ENCODE measurements around the gene ZCCHC8. TPM values are rescaled to one million over a fixed set of nuclear protein-coding genes. Genes with fewer than 3 reads are reported as not detected.
A peak's percentile ranks its signal among the peaks of the same experiment; 100 is the strongest.

Gene ZCCHC8
- total and polyA plus RNA-seq, 2 donors (not counting 1 experiment from before 2014, with no cell fraction given), result 10.9 to 23.8 TPM

DNA sequence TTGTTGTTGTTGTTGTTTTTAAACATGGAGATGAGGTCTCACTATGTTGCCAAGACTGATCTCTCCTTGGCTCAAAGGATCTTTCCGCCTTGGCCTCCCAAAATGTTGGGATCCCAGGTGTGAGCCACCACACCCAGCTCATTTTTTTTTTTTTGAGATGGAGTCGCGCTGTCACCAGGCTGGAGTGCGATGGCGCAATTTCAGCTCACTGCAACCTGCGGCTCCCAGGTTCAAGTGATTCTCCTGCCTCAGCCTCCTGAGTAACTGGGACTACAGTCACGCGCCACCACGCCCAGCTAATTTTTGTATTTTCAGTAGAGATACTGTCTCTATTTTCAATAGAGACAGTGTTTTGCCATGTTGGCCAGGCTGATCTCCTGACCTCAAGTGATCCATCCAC is 73.3 kb downstream of the ZCCHC8 start:
- H2AFZ ChIP-seq (ENCODE audit: low read length), result no peak overlapping the region
- DNase-seq (ENCODE audit: low read depth in 2 of 2), result no peak
- no peak overlapping the region for H3K4me3 ChIP-seq (replicated peaks in 1 of 4; ENCODE audit: control extremely low read depth in 1 of 4, insufficient read depth in 1 of 4, low read depth in 3 of 4, low read length in 4 of 4)
- no peaks in the 10 kb centered on the region for H3K36me3 ChIP-seq (ENCODE audit: control insufficient read depth, insufficient read depth, low read length)
- no peaks in the 10 kb centered on the region for H4K20me1 ChIP-seq (ENCODE audit: control insufficient read depth, extremely low read depth, insufficient read depth, low read length)
- H3K27me3 ChIP-seq (ENCODE audit: control insufficient read depth, insufficient read depth, low read length), result no peaks in the 10 kb centered on the region
- H3K4me1 ChIP-seq (ENCODE audit: control insufficient read depth, extremely low read depth, insufficient read depth, low read length), result peaks cover 2% of the 10 kb centered on the region
- no peak for TF ChIP-seq EZH2 (IDR thresholded peaks at IDR 0.05; ENCODE audit: low read length, missing control alignments)
- TF ChIP-seq, protein P1, sequence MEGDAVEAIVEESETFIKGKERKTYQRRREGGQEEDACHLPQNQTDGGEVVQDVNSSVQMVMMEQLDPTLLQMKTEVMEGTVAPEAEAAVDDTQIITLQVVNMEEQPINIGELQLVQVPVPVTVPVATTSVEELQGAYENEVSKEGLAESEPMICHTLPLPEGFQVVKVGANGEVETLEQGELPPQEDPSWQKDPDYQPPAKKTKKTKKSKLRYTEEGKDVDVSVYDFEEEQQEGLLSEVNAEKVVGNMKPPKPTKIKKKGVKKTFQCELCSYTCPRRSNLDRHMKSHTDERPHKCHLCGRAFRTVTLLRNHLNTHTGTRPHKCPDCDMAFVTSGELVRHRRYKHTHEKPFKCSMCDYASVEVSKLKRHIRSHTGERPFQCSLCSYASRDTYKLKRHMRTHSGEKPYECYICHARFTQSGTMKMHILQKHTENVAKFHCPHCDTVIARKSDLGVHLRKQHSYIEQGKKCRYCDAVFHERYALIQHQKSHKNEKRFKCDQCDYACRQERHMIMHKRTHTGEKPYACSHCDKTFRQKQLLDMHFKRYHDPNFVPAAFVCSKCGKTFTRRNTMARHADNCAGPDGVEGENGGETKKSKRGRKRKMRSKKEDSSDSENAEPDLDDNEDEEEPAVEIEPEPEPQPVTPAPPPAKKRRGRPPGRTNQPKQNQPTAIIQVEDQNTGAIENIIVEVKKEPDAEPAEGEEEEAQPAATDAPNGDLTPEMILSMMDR (conservative IDR thresholded peaks at IDR 0.05 in 1 of 2, IDR thresholded peaks at IDR 0.05 in 1 of 2; ENCODE audit: low read depth in 1 of 2, low read length in 2 of 2), result no peak
- H3K9ac ChIP-seq (ENCODE audit: insufficient read depth, low read length), result no peak overlapping the region
- no peak overlapping the region for H3K27ac ChIP-seq (ENCODE audit: insufficient read depth, low read length)
- no peak overlapping the region for H3K4me2 ChIP-seq (ENCODE audit: extremely low read depth, insufficient read depth, low read length)
- H3K79me2 ChIP-seq (ENCODE audit: control insufficient read depth, insufficient read depth, low read length), result no peaks in the 10 kb centered on the region
- no peaks in the 10 kb centered on the region for H3K9me3 ChIP-seq (ENCODE audit: control insufficient read depth, insufficient read depth, low read depth, low read length)

DNA sequence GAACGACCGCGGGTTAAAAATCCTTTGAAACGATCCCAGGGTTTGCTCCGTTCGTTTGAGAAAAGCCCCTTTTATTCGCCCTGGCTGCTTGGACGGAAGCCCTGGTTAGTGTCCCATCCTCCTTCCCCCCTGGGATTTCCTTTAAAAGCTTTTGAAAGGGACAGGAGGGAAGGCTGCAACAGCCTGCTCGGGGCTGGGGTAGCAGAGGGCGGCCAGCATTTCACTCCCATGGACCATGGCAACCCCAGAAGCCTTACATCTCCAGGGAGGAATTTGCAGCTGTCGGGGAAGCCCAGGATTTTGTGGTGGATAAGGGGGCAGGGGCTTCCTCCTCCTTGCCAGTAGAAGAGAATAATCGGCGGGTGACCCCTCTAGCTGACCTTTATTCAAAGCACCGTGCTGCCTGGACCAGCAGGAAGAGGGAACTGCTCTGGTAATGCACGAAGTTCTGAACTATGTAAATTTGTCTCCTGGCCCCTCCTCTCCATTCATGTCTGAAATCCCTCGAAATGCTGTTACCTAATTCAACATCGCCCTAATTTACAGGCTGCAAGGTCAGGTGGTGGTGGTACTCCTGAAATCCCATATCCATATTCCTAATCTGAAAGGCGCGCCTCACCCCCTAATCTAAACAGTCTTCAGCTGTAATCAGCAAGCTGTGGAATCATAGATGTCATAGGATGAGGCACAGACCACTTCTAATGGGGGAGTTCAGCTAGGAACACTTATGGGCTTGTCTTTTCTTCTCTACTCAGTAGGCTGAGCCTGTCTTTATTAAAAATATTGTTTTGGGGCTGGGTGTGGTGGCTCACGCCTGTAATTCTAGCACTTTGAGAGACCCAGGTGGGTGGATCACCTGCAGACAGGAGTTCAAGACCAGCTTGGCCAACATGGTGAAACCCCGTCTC is 77.2 kb downstream of the ZCCHC8 start:
- H3K79me2 ChIP-seq (ENCODE audit: control insufficient read depth, insufficient read depth, low read length), result peaks cover 33% of the 10 kb centered on the region
- H3K9ac ChIP-seq (ENCODE audit: insufficient read depth, low read length), result peak overlapping the region; percentile 64
- no peak overlapping the region for H2AFZ ChIP-seq (ENCODE audit: low read length)
- H3K27me3 ChIP-seq (ENCODE audit: control insufficient read depth, insufficient read depth, low read length), result no peaks in the 10 kb centered on the region
- no peaks in the 10 kb centered on the region for H4K20me1 ChIP-seq (ENCODE audit: control insufficient read depth, extremely low read depth, insufficient read depth, low read length)
- peak overlapping the region; percentile 79 for H3K27ac ChIP-seq (ENCODE audit: insufficient read depth, low read length)
- DNase-seq (ENCODE audit: low read depth in 2 of 2), result peak; percentile 44 to 67
- H3K4me2 ChIP-seq (ENCODE audit: extremely low read depth, insufficient read depth, low read length), result peak overlapping the region; percentile 92
- peaks cover 9% of the 10 kb centered on the region for H3K4me1 ChIP-seq (ENCODE audit: control insufficient read depth, extremely low read depth, insufficient read depth, low read length)
- peak overlapping the region; percentile 11 to 73 (median 57) for H3K4me3 ChIP-seq (replicated peaks in 1 of 4; ENCODE audit: control extremely low read depth in 1 of 4, insufficient read depth in 1 of 4, low read depth in 3 of 4, low read length in 4 of 4)
- H3K9me3 ChIP-seq (ENCODE audit: control insufficient read depth, insufficient read depth, low read depth, low read length), result no peaks in the 10 kb centered on the region
- H3K36me3 ChIP-seq (ENCODE audit: control insufficient read depth, insufficient read depth, low read length), result no peaks in the 10 kb centered on the region
- TF ChIP-seq, protein P1 (conservative IDR thresholded peaks at IDR 0.05 in 1 of 2, IDR thresholded peaks at IDR 0.05 in 1 of 2; ENCODE audit: low read depth in 1 of 2, low read length in 2 of 2), result no peak
- no peak for TF ChIP-seq EZH2 (IDR thresholded peaks at IDR 0.05; ENCODE audit: low read length, missing control alignments)

DNA sequence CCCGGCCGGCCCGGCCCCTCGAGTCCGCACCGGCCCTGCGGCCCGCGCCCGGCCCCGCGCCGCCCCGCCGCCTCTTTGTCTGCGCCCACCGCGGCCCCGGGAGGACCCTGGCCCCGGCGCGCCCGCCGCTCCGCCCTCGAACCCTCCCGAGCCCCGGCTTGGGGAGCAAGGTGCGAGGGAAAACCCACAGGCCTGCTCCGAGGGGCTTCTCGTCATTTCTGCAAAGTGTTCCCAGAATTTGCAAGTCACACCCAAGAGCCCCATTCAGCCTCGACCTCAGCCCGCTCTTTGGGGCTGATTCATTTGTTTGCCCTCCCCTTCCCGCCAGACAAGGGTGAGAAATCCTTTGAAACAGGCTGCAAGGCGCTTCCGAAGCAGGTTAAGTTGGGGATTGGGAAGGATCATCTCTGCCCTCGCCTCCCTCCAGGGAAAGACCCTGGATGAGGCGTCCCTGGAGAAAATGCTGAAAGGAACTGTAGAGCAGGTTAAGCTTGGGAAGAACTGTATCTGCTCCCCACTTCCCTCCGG is 77.9 kb downstream of the ZCCHC8 start:
- H3K9me3 ChIP-seq (ENCODE audit: control insufficient read depth, insufficient read depth, low read depth, low read length), result no peaks in the 10 kb centered on the region
- TF ChIP-seq, protein P1 (conservative IDR thresholded peaks at IDR 0.05 in 1 of 2, IDR thresholded peaks at IDR 0.05 in 1 of 2; ENCODE audit: low read depth in 1 of 2, low read length in 2 of 2), result no peak
- TF ChIP-seq EZH2 (IDR thresholded peaks at IDR 0.05; ENCODE audit: low read length, missing control alignments), result no peak
- no peaks in the 10 kb centered on the region for H4K20me1 ChIP-seq (ENCODE audit: control insufficient read depth, extremely low read depth, insufficient read depth, low read length)
- DNase-seq (ENCODE audit: low read depth in 2 of 2), result peak; percentile 70 to 75
- H2AFZ ChIP-seq (ENCODE audit: low read length), result peak overlapping the region; percentile 31
- H3K4me2 ChIP-seq (ENCODE audit: extremely low read depth, insufficient read depth, low read length), result peak overlapping the region; percentile 92
- H3K36me3 ChIP-seq (ENCODE audit: control insufficient read depth, insufficient read depth, low read length), result no peaks in the 10 kb centered on the region
- peak overlapping the region; percentile 11 to 73 (median 57) for H3K4me3 ChIP-seq (replicated peaks in 1 of 4; ENCODE audit: control extremely low read depth in 1 of 4, insufficient read depth in 1 of 4, low read depth in 3 of 4, low read length in 4 of 4)
- H3K4me1 ChIP-seq (ENCODE audit: control insufficient read depth, extremely low read depth, insufficient read depth, low read length), result peaks cover 9% of the 10 kb centered on the region
- peaks cover 40% of the 10 kb centered on the region for H3K79me2 ChIP-seq (ENCODE audit: control insufficient read depth, insufficient read depth, low read length)
- peak overlapping the region; percentile 79 for H3K27ac ChIP-seq (ENCODE audit: insufficient read depth, low read length)
- H3K27me3 ChIP-seq (ENCODE audit: control insufficient read depth, insufficient read depth, low read length), result no peaks in the 10 kb centered on the region
- H3K9ac ChIP-seq (ENCODE audit: insufficient read depth, low read length), result peak overlapping the region; percentile 64

Measured in fibroblast of lung (primary cell).